GM21390 (cell line): Measurements from ENCODE around the gene TOM1.

Experiments used
- ATAC-seq: cut with Tn5 transposase; IDR thresholded peaks from one replicate; pipeline ENCODE4 v1.9.1; 2021; ENCODE audit not compliant: unreplicated experiment

TOM1 gene

DNA sequence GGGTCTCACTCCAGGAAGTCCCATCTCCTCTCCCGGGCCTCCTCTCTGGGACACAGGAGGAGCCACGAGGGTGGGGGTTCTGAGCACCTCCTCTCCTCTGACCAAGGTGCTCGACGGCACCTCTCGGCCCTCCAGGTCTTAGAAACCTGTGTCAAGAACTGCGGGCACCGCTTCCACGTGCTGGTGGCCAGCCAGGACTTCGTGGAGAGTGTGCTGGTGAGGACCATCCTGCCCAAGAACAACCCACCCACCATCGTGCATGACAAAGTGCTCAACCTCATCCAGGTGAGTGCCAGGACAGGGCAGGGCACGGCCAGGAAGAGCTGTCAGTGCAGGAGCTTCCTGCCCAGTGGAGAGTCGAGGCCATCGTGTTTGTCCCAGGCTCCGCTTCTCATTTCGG, 23.2 kb downstream of the TOM1 start:
- no peak for ATAC-seq

DNA sequence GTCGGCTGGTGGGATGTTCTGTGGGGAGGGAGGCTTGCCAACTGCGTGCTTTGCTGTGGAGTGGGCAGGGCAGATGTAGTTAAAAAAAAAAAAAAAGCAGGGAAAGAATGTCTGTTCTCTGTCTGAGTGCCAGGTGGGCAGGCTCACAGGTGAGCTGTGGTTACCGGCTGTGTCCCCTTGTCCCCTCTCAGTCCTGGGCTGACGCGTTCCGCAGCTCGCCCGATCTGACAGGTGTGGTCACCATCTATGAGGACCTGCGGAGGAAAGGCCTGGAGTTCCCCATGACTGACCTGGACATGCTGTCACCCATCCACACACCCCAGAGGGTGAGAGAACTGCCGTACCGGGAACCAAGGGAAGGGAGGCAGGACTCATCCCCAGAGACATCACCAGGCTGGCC, 23.6 kb downstream of the TOM1 start:
- no peak for ATAC-seq

DNA sequence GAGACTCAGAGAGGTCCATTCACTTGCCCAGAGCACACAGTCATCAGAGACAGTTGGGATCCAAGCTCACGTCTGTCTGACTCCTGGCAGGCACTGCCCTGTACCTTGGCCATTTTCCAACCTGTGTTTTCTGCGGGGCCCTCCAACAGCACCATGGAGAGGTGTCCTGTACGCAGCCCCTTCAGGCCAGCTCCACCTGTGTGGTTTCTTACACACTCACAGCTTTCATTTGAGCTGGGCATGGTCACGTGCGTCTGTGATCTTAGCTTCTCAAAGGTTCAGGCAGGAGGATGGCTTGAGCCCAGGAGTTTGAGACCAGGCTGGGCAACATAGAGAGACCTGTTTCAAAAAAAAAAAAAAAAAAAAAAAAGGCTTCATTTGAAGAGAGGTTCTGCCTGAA, 24.4 kb downstream of the TOM1 start:
- no peak for ATAC-seq

DNA sequence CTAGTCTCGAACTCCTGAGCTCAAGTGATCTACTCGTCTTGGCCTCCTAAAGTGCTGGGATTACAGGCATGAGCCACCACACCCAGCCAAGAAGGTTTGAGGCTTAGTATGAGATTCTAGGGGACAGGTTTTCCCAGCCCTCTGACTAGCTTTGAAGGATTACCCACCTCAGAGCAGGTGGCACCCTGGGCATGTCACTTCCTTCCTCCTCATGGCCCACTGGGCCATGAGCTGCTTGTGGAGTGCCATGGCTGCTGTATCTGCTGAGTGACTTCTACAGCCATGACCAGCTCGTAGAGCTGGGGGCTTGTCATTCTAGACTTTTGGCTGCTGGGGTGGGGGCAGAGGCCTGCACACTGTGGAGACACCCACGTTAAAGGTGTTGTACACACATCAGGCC, 25.1 kb downstream of the TOM1 start:
- ATAC-seq: no peak

DNA sequence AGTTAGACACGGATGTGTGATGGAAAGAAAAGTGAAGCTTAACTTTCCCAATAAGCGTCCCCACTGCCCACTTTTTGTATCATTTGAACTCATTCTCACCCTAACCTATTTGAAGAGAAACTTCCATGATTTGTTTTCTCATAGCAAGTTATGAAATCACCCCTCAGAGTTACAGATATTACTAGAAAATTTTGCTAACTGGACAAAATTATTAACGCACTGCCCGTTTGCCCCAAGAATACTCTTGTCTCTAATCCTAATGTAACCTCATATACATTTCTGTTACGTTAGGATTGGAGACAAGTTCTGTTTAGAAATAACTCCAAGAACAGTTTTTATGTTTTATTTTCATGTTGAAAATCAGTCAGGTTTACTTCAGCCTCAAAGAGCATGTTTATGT, 25.5 kb downstream of the TOM1 start:
- no peak for ATAC-seq

DNA sequence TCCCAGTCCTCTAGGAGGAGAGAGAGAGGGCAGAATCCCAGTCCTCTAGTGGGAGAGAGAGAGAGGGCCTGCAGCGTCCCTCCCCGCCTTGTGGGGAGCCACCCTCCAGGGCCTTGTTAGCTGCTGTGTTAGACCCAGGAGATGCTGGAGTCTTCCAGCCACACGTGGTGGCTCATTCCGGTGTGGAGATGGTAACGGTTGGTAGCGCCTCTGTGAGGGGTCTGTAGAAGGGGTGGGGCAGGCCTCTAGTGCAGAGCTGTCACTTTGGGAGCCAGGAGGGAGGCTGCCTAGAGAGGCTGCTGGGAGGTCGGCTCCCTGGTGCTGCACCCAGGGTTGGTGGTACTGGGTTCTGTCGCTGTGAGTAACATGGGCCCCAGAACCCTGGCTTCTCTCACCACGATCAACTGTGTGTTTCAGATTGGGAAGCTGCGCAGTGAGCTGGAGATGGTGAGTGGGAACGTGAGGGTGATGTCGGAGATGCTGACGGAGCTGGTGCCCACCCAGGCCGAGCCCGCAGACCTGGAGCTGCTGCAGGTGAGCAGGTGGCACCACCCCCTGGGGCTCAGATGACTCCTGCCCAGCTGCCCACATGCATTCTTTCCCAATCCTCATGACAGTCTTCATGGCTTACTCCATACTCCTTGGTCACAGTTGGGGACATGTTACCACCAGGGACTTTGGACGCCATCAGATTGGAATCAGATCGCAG, 27.3 kb downstream of the TOM1 start:
- ATAC-seq: no peak

DNA sequence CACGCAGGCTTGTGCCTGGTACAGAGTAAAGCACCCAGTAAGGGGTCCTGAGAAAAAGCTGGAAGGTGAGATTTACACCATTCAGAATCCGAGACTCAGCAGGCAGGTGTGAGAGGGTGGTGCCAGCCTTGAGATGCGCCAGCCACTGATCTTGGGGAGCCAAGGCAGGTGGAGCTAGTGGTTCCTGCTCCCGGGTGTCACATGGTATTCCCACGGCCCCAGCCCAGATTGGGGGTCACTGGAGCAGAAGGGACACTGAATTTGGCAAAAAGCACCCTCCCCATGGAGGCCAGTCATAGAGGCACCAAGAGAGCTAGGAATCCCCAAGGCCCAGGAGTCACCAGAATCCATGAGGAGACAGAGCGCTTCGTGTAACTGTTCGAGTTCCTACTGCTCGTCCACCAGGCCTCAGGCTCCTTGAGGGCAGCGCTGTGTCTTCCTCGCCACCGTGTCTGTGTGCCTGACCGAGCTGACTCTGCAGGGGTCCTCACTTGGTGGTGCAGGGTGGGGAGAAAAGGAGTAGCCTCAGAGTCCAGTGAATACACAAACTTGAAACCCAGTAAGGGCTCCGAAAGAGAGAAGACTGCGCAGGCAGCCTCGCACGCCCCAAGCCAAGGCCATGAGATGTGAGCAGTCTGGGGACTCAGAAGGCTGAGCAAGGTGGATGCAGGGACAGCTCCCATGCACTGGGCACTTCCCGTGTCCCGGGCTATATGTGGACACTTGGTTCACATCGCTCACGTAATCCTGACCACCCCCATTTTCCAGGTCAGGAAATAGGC, 28.2 kb downstream of the TOM1 start:
- no peak for ATAC-seq

DNA sequence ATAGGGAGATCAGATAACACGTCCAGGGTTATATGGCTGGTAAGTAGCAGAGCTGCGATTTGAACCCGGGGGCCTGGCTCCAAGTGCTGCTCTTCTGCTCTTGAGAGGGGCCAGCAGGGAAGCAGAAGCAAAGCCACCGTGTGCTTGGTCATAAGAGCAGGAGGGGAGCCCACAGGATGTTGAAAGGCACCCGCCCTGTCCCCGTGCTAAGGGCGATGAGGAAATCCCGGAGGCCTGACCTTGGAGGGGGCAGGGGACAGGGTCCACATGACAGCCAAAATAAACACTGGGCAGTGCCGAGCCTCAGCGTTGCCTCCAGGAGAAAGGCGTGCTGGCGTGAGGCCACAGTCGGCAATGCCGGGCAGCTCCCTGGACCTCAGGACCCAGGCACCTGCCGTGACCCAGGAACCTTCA, 28.8 kb downstream of the TOM1 start:
- ATAC-seq: no peak

DNA sequence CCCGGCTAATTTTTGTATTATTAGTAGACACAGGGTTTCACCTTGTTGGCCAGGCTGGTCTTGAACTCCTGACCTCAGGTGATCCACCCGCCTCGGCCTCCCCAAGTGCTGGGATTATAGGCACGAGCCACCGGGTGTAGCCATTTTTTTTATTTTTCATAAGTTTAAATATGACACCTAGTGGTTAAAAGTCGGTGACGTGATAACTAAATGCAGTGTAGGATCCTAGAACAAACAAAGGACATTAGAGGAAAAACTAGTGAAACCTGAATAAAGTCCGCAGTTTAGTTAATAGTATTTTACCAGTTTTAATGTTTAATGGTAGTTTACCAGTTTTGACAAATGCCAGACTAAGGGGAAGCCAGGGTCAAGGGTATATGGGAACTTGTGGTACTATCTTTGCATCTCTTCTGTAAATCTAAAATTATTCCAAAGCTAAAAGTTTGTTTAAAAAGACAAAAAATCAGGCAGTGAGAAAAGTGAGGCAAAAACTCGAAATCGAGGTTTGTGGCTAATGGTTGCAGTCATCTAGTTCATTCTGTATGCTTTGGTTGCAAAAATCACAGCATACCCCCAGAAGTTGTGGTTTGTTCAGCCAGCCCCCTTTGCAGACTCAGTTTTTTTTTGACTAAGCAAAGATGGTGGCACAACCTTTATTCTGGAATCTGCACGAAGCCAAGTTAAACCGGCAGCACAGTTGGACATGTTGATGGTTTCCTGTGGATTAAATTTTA, 29.6 kb downstream of the TOM1 start:
- ATAC-seq: no peak

DNA sequence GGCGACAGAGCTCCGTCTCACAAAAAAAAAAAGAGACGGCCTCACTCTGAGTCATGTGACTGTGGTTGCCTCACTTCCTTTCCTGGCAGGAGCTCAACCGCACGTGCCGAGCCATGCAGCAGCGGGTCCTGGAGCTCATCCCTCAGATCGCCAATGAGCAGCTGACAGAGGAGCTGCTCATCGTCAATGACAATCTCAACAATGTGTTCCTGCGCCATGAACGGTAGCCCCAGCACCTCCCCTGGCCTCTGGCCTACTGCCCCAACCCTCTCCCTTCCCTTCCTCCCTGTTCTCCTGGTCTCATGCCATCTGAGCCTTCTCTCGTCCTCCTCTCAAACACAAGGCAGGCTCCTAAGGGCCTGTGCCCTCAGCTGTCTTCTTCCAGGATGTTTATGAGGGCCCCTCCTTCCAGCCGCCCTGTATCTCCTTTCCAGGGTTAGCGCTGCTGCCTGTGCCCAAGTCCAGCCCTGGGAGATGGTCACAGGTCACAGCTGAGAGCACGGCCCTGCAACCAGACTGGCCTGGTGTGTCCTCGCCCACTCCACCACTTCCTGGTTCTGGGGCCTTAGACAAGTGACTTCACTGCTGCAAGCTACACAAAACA, 30.7 kb downstream of the TOM1 start:
- ATAC-seq: no peak

DNA sequence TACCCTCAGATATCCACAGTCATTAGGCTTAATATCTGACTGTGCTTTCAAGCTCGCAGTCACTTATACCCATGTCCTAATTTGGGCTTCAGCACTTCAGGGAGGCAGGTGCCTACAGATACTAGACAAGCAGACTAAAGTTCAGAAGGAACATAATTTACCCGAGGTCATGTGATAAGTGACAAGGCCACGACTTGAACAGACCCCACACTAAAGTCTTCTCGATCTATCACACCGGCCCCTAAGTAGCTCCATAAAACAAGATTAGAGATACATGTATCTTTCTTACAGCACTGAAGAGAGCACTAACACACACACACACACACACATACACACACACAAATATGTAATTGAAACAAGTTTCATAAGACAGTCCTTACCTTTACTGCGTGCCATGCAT, 32.6 kb downstream of the TOM1 start:
- ATAC-seq: no peak

DNA sequence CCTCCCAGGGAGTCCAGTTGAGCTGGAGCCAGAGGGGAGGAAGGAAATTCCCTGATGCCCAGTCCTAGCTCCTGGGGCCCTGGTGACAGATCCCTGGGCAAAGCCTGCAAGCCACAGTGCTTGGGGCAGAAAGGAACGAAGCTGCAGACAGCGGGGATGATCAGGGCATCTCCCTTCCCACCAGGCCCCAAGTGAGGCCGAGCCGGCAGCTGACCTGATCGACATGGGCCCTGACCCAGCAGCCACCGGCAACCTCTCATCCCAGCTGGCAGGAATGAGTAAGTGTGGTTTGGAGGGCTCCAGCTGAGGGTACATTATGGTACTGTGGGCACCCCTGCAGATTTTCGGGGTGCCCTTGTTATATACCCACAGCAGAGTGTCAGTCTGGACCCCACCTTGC, 33.5 kb downstream of the TOM1 start:
- ATAC-seq: no peak

DNA sequence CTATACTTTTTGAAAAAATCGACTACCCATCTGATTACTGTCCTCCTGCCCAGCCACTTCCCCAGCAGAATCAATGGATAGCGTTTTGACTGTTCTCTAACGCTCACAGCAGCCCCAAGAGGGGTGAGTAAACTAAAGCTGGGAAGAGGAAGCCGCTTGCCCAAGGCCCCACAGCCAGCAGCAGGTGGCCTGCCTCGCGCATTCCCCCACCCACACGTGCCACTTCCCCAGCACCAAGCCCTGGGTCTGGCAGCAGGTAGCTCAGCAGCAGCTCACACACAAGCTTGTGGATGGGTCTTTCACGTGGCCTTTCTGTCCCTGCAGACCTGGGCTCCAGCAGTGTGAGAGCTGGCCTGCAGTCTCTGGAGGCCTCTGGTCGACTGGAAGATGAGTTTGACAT, 34.3 kb downstream of the TOM1 start:
- ATAC-seq: no peak

DNA sequence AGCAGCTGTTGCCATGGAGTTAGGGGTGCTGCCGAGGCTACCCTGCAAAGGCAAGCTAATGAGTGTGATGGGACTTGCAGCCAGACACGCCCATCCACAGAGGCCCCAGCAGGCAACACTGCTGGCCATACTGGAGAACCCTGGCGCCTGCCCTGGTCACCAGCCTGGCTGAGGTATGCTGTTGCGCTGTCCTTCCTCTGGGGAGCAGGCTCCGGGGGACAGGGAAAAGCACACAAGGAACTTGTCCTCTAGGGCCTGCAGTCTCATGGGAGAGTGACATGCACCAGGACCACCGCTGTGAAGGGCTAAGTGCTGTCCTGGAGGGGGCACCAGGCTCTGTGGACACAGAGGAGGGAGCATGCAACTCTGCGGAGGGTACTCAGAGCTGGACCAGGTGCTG, 35.8 kb downstream of the TOM1 start:
- no peak for ATAC-seq

DNA sequence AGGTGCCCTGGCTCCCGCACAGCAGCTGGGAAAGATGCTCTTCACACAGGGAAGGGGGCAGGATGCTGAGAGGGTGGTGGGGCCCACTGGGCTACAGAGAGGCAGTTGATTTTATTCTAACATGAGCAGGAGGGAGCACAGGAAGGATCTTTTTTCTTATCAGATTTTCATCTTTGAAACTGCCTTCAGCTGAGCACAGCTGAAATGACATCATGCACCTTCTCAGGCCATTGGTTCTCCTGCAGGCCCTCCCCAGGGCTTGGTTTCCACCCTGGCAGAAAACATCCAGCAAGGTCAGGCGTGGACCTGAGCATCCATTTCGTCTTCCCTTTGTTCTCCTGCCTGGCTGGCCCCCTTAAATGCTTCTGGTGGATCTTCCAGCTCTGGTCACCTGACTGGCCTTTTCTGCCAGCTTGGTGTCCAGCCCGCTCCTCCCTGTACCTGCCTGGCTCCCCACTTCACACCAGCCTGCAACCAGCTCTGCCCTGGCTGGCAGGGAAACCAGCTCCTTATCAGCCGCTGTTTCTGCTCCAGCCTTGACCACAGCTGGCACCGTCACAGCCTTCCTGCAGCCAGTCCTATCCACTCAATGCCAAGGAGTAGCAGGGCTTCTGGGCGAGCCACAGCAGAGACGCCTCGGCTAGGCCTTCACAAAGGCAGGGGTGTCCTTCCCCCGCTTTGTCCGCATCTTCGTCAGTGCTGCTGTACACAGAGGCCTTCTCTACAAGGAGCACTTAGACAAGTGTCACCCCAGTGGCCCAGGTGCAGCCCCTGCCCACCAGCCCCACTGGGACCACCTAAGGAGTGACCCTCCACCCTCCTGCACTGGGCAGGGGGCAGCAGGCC, 36.5 kb downstream of the TOM1 start:
- no peak for ATAC-seq

DNA sequence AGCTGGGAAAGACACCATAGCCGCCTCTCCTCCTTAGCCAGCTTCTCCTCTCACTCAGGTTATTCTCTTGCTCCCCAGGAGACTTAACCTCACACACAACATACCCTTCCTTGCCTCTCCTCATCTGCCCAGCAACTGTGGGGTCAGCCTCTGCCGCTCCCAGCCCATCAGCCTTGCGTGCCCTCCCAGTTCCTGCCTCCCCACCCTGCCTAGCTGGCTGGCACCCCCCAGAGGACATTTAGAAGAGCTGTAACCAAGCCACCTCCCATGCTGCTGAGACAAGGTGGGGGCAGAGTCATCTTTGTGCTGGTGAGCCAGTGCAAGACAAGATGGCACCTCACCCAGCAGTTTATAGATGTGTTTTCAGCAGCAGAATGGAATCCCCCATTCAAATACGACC, 38.2 kb downstream of the TOM1 start:
- ATAC-seq: no peak

DNA sequence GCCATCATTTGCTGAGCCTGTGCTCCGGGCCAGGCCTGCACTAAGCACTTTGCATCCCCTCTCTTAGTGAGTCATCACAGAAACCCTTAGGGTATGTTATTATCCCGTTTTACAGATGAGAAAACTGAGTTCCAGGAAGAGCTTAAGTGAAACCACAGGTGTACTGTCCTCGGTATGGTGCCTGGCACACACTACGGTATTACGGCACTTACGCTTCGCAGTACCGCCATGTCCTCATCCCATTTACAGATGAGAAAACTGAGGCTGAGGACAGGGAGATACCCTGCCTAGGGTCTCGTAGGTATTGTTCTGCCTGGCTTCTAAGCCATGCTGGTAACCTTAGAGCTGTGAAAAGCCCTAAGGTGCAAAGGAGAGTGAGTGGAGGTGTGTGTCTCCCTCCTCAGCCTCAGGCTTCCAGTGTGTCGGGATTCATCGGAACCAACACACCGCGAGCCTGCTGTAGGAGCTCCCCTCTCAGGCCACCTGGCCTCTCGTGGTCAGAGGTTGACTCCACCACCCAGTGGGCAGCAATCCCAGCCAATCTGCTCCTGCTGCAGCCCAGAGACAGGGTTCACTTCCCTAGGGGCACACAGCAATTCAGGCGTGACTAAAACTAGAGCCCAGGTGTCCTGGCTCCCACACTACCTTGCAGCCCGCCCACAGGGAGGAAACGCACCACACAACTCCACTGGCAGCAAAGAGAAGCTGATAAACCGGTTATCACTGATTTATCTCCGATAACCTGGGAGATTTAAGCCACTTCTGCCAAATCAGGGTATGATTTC, 41.6 kb downstream of the TOM1 start:
- no peak for ATAC-seq

DNA sequence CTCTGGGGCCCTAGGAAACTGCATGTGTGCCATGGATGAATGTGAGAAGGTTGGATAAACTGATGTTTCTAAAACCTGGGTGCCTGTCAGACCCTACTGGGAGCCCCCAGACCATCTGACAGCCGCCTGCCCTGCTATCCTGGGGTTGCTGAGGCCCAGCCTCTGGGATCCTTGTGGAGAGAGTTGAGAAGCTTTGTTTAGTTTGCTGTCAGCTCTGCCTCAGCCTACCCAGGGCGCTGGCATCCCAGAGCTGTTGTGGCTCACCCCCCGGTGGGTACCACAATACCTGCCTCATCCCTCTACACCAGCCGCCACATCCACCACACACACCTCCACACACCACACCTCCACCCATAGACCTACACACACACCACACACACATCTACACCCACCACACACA, 42.7 kb downstream of the TOM1 start:
- no peak for ATAC-seq

DNA sequence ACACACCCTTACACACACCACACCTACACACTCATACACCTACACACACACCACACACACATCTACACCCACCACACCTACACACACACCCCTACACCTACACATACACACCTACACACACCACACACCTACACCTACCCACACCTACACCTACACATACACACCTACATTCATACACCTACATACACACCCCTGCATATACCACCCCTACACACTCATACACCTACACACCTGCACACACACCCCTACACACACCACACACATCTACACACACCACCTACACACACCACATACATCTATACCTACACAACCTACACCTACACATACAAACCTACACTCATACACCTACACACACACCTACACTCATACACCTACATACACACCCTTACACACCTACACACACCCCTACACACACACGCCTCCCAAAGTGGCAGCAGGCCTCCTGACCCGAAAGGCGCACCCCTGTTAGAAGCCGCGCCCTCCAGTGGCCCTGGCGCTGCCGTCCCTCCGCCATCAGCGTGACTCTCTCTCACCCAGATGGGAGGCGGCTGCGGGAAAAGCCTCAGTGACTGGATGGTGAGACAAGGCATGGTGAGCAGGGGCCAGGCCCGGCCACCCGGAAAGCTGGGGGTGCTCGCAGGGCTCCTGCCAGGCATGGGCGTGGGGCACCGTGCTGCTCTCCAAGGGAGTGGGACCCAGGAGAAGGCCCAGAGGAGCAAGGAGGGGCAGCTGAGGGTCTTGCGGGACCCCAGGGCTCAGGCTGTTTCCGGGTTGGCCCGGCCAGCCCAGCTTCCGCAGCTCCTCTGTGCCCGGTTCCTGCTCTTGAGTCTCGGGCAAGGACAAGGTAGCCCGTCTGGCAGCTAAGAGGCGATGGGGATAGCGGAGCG, 44.2 kb downstream of the TOM1 start:
- no peak for ATAC-seq
